HEK293 (cell line): Measurements from ENCODE around the gene MAP4K4.

Experiments
- CTCF ChIA-PET: fragments of 350-600 bp; formaldehyde crosslinking; extraction: SDS; loops from one replicate; lab custom pipeline; 2021; ENCODE audit warnings: antibody characterized with exemption; lab: Yijun Ruan, JAX
- POLR2A ChIA-PET: fragments of 300-600 bp; formaldehyde crosslinking; extraction: SDS; loops from one replicate; lab custom pipeline; 2020; ENCODE audit warnings: antibody characterized with exemption, inconsistent platforms; lab: Yijun Ruan, JAX
- H3K27ac ChIP-seq: fragments of 200-500 bp; sonication (Bioruptor generic); 2 replicates; pipeline ENCODE4 v1.5.1; 2014; ENCODE audit warnings: low read depth, low read length, control low read depth, inconsistent platforms; ENCODE audit errors: extremely low read depth
- H3K36me3 ChIP-seq, 2 experiments: fragments of 200-500 bp in 1 of 2; sonication (Bioruptor generic) in 1 of 2; 1 replicate in 1 of 2; 2 replicates in 1 of 2; pipeline ENCODE4 v1.5.1; 2014 to 2017; ENCODE audit warnings: inconsistent platforms in 2 of 2, low read length in 2 of 2; ENCODE audit not compliant: control insufficient read depth in 2 of 2, insufficient read depth in 1 of 2
- H3K4me1 ChIP-seq: fragments of 200-500 bp; sonication (Bioruptor generic); 2 replicates; pipeline ENCODE4 v1.5.1; 2014; ENCODE audit warnings: mild to moderate bottlenecking, low read length, inconsistent platforms; ENCODE audit not compliant: control insufficient read depth, insufficient read depth
- H3K4me3 ChIP-seq: 2 replicates; pipeline ENCODE4 v1.5.1; 2011; ENCODE audit warnings: low read depth, mild to moderate bottlenecking, control low read depth, low read length, moderate library complexity
- H3K9me3 ChIP-seq: fragments of 200-500 bp; sonication (Bioruptor generic); 2 replicates; pipeline ENCODE4 v1.5.1; 2014; ENCODE audit warnings: low read depth, low read length, inconsistent platforms; ENCODE audit not compliant: control insufficient read depth, insufficient read depth
- FEZF1 ChIP-seq: fragments of 450-650 bp; formaldehyde crosslinking; IDR thresholded peaks from 2 replicates; pipeline ENCODE4 v1.5.1; 2016; ENCODE audit warnings: missing biosample characterization, missing genetic modification characterization
- HOXC10 ChIP-seq: sonication (generic); formaldehyde crosslinking; IDR thresholded peaks from 2 replicates; pipeline ENCODE4 v1.8.1; 2023; ENCODE audit warnings: mild to moderate bottlenecking, missing genetic modification reagents
- KLF7 ChIP-seq: fragments of 450-650 bp; formaldehyde crosslinking; IDR thresholded peaks from 2 replicates; pipeline ENCODE4 v1.5.1; 2016; ENCODE audit warnings: missing biosample characterization, missing genetic modification characterization, borderline replicate concordance
- PRDM10 ChIP-seq: fragments of 450-650 bp; formaldehyde crosslinking; IDR thresholded peaks from 2 replicates; pipeline ENCODE4 v1.5.1; 2016; ENCODE audit warnings: missing biosample characterization, missing genetic modification characterization
- SCRT1 ChIP-seq: fragments of 450-650 bp; formaldehyde crosslinking; IDR thresholded peaks from 2 replicates; pipeline ENCODE4 v1.5.1; 2016; ENCODE audit warnings: missing biosample characterization, missing genetic modification characterization, borderline replicate concordance
- SCRT2 ChIP-seq: fragments of 450-650 bp; formaldehyde crosslinking; IDR thresholded peaks from 2 replicates; pipeline ENCODE4 v1.5.1; 2016; ENCODE audit warnings: missing biosample characterization, missing genetic modification characterization
- ZNF155 ChIP-seq: fragments of 450-650 bp; formaldehyde crosslinking; IDR thresholded peaks from 2 replicates; pipeline ENCODE4 v1.5.1; 2016; ENCODE audit warnings: missing biosample characterization, missing genetic modification characterization
- ZNF19 ChIP-seq: fragments of 450-650 bp; formaldehyde crosslinking; IDR thresholded peaks from 2 replicates; pipeline ENCODE4; 2016; ENCODE audit warnings: missing biosample characterization, missing genetic modification characterization, low read depth
- ZNF404 ChIP-seq: fragments of 450-650 bp; formaldehyde crosslinking; IDR thresholded peaks from 2 replicates; pipeline ENCODE4 v1.5.1; 2017; ENCODE audit warnings: missing biosample characterization, missing genetic modification characterization
- ZNF510 ChIP-seq: fragments of 450-650 bp; formaldehyde crosslinking; IDR thresholded peaks from 2 replicates; pipeline ENCODE4 v1.5.1; 2018; ENCODE audit warnings: mild to moderate bottlenecking, missing genetic modification characterization, missing biosample characterization; ENCODE audit not compliant: insufficient replicate concordance
- ZNF626 ChIP-seq: fragments of 450-650 bp; sonication (Bioruptor Pico); formaldehyde crosslinking; IDR thresholded peaks from 2 replicates; pipeline ENCODE4 v1.5.1; 2018; ENCODE audit warnings: missing biosample characterization, missing genetic modification characterization, inconsistent platforms
- ZNF639 ChIP-seq: fragments of 450-650 bp; formaldehyde crosslinking; IDR thresholded peaks from 2 replicates; pipeline ENCODE4 v1.5.1; 2016; ENCODE audit warnings: missing biosample characterization, missing genetic modification characterization
- ZNF654 ChIP-seq: fragments of 450-650 bp; formaldehyde crosslinking; IDR thresholded peaks from 2 replicates; pipeline ENCODE4 v1.5.1; 2016; ENCODE audit warnings: low read depth, missing biosample characterization, missing genetic modification characterization
- ZNF664 ChIP-seq: fragments of 450-650 bp; formaldehyde crosslinking; IDR thresholded peaks from 2 replicates; pipeline ENCODE4 v1.5.1; 2016; ENCODE audit warnings: missing biosample characterization, missing genetic modification characterization
- ZNF677 ChIP-seq: fragments of 450-650 bp; IDR thresholded peaks from 2 replicates; pipeline ENCODE4 v1.5.0; 2018; ENCODE audit warnings: missing biosample characterization, mild to moderate bottlenecking, missing genetic modification characterization, moderate library complexity
- ZNF792 ChIP-seq: fragments of 450-650 bp; formaldehyde crosslinking; IDR thresholded peaks from 2 replicates; pipeline ENCODE4 v1.5.1; 2016; ENCODE audit warnings: missing biosample characterization, missing genetic modification characterization
- TF ChIP-seq, protein P1 (sequence below): fragments of 450-650 bp; formaldehyde crosslinking; IDR thresholded peaks from 2 replicates; pipeline ENCODE4 v1.5.1; 2016; ENCODE audit warnings: missing biosample characterization, missing genetic modification characterization

The MAP4K4 gene

DNA sequence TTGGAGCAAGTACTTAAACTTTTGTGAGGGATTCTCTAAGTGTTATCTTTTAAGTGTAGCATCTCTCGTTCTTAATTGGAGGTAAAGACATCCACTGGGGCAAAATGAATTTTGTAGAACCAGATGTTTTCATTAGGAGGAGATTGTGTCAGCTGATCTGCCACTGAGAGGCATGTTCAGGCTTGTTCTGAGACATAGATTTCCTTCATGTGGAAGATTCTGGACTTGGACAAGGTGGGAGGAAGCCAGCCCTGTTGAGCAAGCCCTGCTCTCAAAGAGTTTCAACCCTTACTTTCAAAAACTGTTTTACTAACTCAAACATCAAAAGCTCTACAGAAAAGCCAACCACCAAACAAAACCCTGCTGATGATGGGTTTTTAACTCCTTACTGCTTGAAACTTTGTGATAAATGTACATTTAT is 6.5 kb downstream of the MAP4K4 start:
- peak overlapping the region; percentile 38 for H3K27ac ChIP-seq
- ChIA-PET CTCF (no interaction called here), POLR2A (interaction anchor here (0.7 kb wide), 1 partner anchor 239 kb away, joined by 4 read pairs; no protein-coding TSS in a partner anchor)
- H3K4me1 ChIP-seq = peaks cover 5% of the 10 kb centered on the region; the same call in 1 of the 2 replicates
- no peaks in the 10 kb centered on the region for H3K9me3 ChIP-seq
- TF ChIP-seq ZNF792 (no peak), ZNF626 (no peak), ZNF654 (no peak)
- TF ChIP-seq, all 188 proteins: peak for 0
- no peak overlapping the region for H3K4me3 ChIP-seq
- H3K36me3 ChIP-seq = peaks cover 4 to 9% of the 10 kb centered on the region in 2 experiments; a peak in 2 of 3 replicates

- H3K4me1 ChIP-seq = peaks cover 9% of the 10 kb centered on the region
- H3K4me3 ChIP-seq = no peak overlapping the region
- CTCF ChIA-PET = no interaction called here
- peaks cover 4 to 9% of the 10 kb centered on the region in 2 experiments; a peak in 2 of 3 replicates for H3K36me3 ChIP-seq
- H3K9me3 ChIP-seq = no peaks in the 10 kb centered on the region
- TF ChIP-seq ZNF677 (tag by site-specific recombination) (no peak), ZNF19 (tag by site-specific recombination) (no peak), ZNF792 (no peak), FEZF1 (no peak), ZNF639 (tag by site-specific recombination) (no peak), ZNF654 (no peak), ZNF155 (tag by site-specific recombination) (no peak), ZNF510 (no peak)
- TF ChIP-seq, protein P1, sequence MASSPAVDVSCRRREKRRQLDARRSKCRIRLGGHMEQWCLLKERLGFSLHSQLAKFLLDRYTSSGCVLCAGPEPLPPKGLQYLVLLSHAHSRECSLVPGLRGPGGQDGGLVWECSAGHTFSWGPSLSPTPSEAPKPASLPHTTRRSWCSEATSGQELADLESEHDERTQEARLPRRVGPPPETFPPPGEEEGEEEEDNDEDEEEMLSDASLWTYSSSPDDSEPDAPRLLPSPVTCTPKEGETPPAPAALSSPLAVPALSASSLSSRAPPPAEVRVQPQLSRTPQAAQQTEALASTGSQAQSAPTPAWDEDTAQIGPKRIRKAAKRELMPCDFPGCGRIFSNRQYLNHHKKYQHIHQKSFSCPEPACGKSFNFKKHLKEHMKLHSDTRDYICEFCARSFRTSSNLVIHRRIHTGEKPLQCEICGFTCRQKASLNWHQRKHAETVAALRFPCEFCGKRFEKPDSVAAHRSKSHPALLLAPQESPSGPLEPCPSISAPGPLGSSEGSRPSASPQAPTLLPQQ (tag by site-specific recombination) = no peak
- H3K27ac ChIP-seq = no peak overlapping the region
- POLR2A ChIA-PET = no interaction called here
Observed at GRCh38 chr2:101704816-101705578, 7.5 kb downstream of the MAP4K4 start.

DNA sequence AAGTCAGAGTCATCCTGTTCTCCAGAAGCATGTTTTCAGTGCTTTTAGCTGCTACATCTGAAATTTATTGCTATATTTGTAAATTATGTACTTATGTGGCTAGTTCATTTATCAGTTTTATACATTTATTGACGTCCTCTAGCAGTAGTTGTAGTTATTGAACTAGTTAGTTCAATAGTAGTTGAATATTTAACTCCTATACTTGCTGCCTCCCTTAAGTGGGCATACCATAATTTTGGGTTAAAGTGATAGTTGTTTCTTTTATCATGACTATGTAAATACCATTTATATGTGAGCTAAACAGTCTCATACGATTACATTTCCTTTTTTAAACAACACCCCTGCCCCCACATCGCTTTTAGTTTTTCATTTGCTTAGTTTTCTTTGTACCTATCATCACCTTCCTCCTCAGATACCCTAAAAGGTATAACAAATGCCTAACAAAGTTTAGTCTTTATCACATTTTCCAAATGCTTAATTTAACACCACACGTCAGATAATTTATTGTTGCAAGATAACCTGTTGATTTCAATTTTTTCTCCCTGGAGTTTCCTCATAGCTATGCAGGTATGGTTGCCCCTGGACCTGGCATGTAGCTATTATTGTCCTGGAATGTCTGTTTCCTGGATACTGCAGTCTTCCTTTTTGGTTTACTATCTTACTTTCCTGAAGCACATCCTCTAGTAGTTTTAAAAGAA is 8.8 kb downstream of the MAP4K4 start:
- POLR2A ChIA-PET = no interaction called here
- Histone ChIP-seq H3K9me3 (no peaks in the 10 kb centered on the region), H3K27ac (no peak overlapping the region), H3K4me3 (no peak overlapping the region), H3K36me3 (peaks cover 4 to 9% of the 10 kb centered on the region in 2 experiments; a peak in 2 of 3 replicates)
- peak; percentile 76 for TF ChIP-seq SCRT2
- peak; percentile 74 for TF ChIP-seq ZNF664 (tag by site-specific recombination)
- TF ChIP-seq HOXC10 (CRISPR knock-in tag) = no peak
- TF ChIP-seq SCRT1 (tag by site-specific recombination) = peak; percentile 34; the same call in 1 of the 2 replicates
- TF ChIP-seq, all 188 proteins: peak for 3
- H3K4me1 ChIP-seq = peaks cover 18% of the 10 kb centered on the region
- CTCF ChIA-PET = no interaction called here

DNA sequence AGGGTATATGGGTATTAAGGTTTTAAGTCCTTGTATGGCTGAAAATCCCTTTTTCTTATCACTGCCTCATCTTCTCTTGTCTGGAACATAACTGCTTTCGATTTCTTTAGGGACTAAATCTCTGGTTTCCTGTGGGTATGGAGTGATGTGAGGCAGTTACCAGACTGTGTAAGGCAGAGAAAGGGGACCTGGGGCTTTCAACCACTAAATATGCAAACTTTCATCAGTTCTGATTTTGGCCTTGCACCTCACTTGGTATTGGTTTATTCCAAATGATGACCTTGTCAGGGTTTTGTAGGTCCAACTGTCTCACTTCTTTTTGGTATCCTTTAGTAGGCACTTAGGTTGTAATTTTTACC is 9.3 kb downstream of the MAP4K4 start:
- peaks cover 18% of the 10 kb centered on the region for H3K4me1 ChIP-seq
- no peaks in the 10 kb centered on the region for H3K9me3 ChIP-seq
- TF ChIP-seq PRDM10 (tag by site-specific recombination) (0 out of 2 replicates have a peak, but pooled peaks have one; percentile 9), ZNF404 (tag by site-specific recombination) (no peak), KLF7 (tag by site-specific recombination) (no peak)
- H3K27ac ChIP-seq = no peak overlapping the region
- no peak overlapping the region for H3K4me3 ChIP-seq
- POLR2A ChIA-PET = no interaction called here
- CTCF ChIA-PET = no interaction called here
- H3K36me3 ChIP-seq = peaks cover 4 to 9% of the 10 kb centered on the region in 2 experiments; a peak in 2 of 3 replicates
